Calu3 (cell line): ENCODE results near the gene SUPT6H. TPM values are rescaled to one million over a fixed set of nuclear protein-coding genes. Genes with fewer than 3 reads are reported as not detected.
"Not testable (repeated sequence)": the region's sequence is repeated elsewhere in the genome, so short reads cannot be mapped to it uniquely, and the experiment has no call there.

Experiments used
- BruUV-seq: library from RNA; stranded (reverse); fragments of 400-500 nt; replicated peaks from 2 replicates; lab custom pipeline; 2021; lab: Mats Ljungman, UMichigan
- CTCF ChIA-PET: fragments of 300-600 bp; sonication (Branson Sonifier 250); formaldehyde crosslinking; loops from one replicate; lab custom pipeline; 2022; ENCODE audit warnings: antibody characterized with exemption; lab: Charles Lee
- DNase-seq: peaks from one replicate; pipeline ENCODE4 v3.0.0; 2022
- H3K27ac Mint-ChIP-seq: one replicate; pipeline ENCODE4 v1.8.0; 2022; ENCODE audit warnings: mixed read lengths; ENCODE audit not compliant: unreplicated experiment
- H3K27me3 Mint-ChIP-seq: one replicate; pipeline ENCODE4 v1.8.0; 2022; ENCODE audit warnings: mixed read lengths; ENCODE audit not compliant: unreplicated experiment
- H3K36me3 Mint-ChIP-seq: one replicate; pipeline ENCODE4 v1.8.0; 2022; ENCODE audit warnings: mild to moderate bottlenecking, moderate library complexity, mixed read lengths; ENCODE audit not compliant: insufficient read depth, unreplicated experiment
- H3K4me1 Mint-ChIP-seq: one replicate; pipeline ENCODE4 v1.8.0; 2022; ENCODE audit warnings: mild to moderate bottlenecking, low read depth, mixed read lengths; ENCODE audit not compliant: unreplicated experiment
- H3K4me3 Mint-ChIP-seq: one replicate; pipeline ENCODE4 v1.8.0; 2022; ENCODE audit warnings: mild to moderate bottlenecking, low read depth, moderate library complexity, mixed read lengths; ENCODE audit not compliant: unreplicated experiment
- H3K9me3 Mint-ChIP-seq: one replicate; pipeline ENCODE4 v1.8.0; 2022; ENCODE audit warnings: low read depth, mixed read lengths; ENCODE audit not compliant: unreplicated experiment
- CTCF ChIP-seq: fragments of 200-600 bp; IDR thresholded peaks from one replicate; pipeline ENCODE4 v1.8.0; 2022; ENCODE audit warnings: antibody characterized with exemption; ENCODE audit not compliant: unreplicated experiment
- intact Hi-C: fragments of 100-400 bp; cut with micrococcal nuclease; formaldehyde crosslinking; loops from one replicate; pipeline ENCODE4 v1.10.0; 2022; ENCODE audit not compliant: unreplicated experiment
- total RNA-seq: library from RNA; stranded (reverse); gene quantifications from 2 replicates; pipeline ENCODE4 v1.2.3, GENCODE V29; 2022

SUPT6H gene
- total RNA-seq, 1 experiment from 2014 or later: 107 TPM

GRCh38 chr17:28720247-28720996, 58.4 kb downstream of the SUPT6H start:
- Mint-ChIP-seq H3K27me3 (no peaks in the 10 kb centered on the region), H3K4me3 (peak overlapping the region; percentile 89), H3K27ac (peak overlapping the region; percentile 96), H3K9me3 (no peaks in the 10 kb centered on the region), H3K4me1 (peaks cover 41% of the 10 kb centered on the region), H3K36me3 (peaks cover 74% of the 10 kb centered on the region)
- no peak for DNase-seq
- no peak for TF ChIP-seq CTCF
- CTCF ChIA-PET: interaction anchor here (1.3 to 1.4 kb wide), 4 partner anchors 8 to 217 kb away, joined by 5 to 19 read pairs (median 7); partner anchors contain the start of gene NEK8
- BruUV-seq: TSS peak; percentile 84
- intact Hi-C loops: loop anchor here (5.0 to 10.0 kb wide), 4 partner anchors 84 to 394 kb away; no protein-coding TSS in a partner anchor

- CTCF ChIA-PET, H3K27me3 Mint-ChIP-seq, DNase-seq, H3K9me3 Mint-ChIP-seq, BruUV-seq: not testable (repeated sequence)
- Mint-ChIP-seq H3K4me1 (peaks cover 42% of the 10 kb centered on the region), H3K4me3 (peak overlapping the region; percentile 89), H3K36me3 (peaks cover 79% of the 10 kb centered on the region), H3K27ac (peak overlapping the region; percentile 96)
- intact Hi-C loops: loop anchor here (5.0 to 10.0 kb wide), 4 partner anchors 84 to 394 kb away; no protein-coding TSS in a partner anchor
Observed at GRCh38 chr17:28720997-28721329, 59.0 kb downstream of the SUPT6H start.

GRCh38 chr17:28722417-28723158, 60.6 kb downstream of the SUPT6H start:
- peaks cover 91% of the 10 kb centered on the region for H3K36me3 Mint-ChIP-seq
- peak overlapping the region; percentile 99 for H3K27ac Mint-ChIP-seq
- CTCF ChIA-PET: no interaction called here
- H3K4me3 Mint-ChIP-seq: peak overlapping the region; percentile 89
- no peak for DNase-seq
- intact Hi-C loops: loop anchor here (5.0 to 10.0 kb wide), 4 partner anchors 82 to 392 kb away; no protein-coding TSS in a partner anchor
- H3K27me3 Mint-ChIP-seq: no peaks in the 10 kb centered on the region
- no peak for TF ChIP-seq CTCF
- peaks cover 42% of the 10 kb centered on the region for H3K4me1 Mint-ChIP-seq
- H3K9me3 Mint-ChIP-seq: no peaks in the 10 kb centered on the region
- BruUV-seq: TSS peak; percentile 0

- H3K4me3 Mint-ChIP-seq: peak overlapping the region; percentile 89
- peaks cover 36% of the 10 kb centered on the region for H3K4me1 Mint-ChIP-seq
- no peaks in the 10 kb centered on the region for H3K9me3 Mint-ChIP-seq
- DNase-seq: no peak
- CTCF ChIA-PET: no interaction called here
- no peaks in the 10 kb centered on the region for H3K27me3 Mint-ChIP-seq
- peak overlapping the region; percentile 99 for H3K27ac Mint-ChIP-seq
- intact Hi-C loops: loop anchor here (5.0 to 10.0 kb wide), 4 partner anchors 82 to 392 kb away; no protein-coding TSS in a partner anchor
- H3K36me3 Mint-ChIP-seq: peaks cover 96% of the 10 kb centered on the region
- TF ChIP-seq CTCF: no peak
- BruUV-seq: no TSS peak
Observed at GRCh38 chr17:28723159-28723835, 61.3 kb downstream of the SUPT6H start.

- DNase-seq: not testable (repeated sequence)
Observed at GRCh38 chr17:28723836-28724499, 62.0 kb downstream of the SUPT6H start.

More at GRCh38 chr17:28723836-28724499, 62.0 kb downstream of the SUPT6H start:
- H3K4me1 Mint-ChIP-seq: peaks cover 33% of the 10 kb centered on the region
- H3K27me3 Mint-ChIP-seq, CTCF ChIA-PET, H3K9me3 Mint-ChIP-seq, BruUV-seq: not testable (repeated sequence)
- intact Hi-C loops: loop anchor here (5.0 to 10.0 kb wide), 4 partner anchors 81 to 391 kb away; no protein-coding TSS in a partner anchor
- peak overlapping the region; percentile 99 for H3K27ac Mint-ChIP-seq
- H3K36me3 Mint-ChIP-seq: peaks cover 100% of the 10 kb centered on the region
- peak overlapping the region; percentile 89 for H3K4me3 Mint-ChIP-seq
